ENCODE data around the gene EFCAB7.

DNA sequence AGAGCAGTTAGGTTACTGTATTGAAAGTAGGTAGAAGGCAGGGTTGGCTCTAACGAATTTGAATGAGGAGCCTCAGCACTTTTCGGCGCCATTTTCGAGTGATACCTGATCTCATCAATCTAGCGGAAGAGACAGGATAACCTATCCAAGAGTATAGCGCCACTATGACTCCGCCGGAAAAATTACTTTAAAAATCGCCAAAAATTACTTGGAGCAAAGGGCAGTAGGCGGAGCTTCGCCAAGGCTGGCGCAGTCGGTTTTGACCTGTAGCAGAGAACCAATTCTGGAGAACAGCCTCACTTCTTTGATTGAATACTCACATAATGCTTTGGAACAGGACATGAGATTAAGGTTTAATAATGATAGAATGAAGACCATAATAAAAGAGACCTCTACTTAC, 25.6 kb downstream of the EFCAB7 start:
- TF ChIP-seq, protein P1, sequence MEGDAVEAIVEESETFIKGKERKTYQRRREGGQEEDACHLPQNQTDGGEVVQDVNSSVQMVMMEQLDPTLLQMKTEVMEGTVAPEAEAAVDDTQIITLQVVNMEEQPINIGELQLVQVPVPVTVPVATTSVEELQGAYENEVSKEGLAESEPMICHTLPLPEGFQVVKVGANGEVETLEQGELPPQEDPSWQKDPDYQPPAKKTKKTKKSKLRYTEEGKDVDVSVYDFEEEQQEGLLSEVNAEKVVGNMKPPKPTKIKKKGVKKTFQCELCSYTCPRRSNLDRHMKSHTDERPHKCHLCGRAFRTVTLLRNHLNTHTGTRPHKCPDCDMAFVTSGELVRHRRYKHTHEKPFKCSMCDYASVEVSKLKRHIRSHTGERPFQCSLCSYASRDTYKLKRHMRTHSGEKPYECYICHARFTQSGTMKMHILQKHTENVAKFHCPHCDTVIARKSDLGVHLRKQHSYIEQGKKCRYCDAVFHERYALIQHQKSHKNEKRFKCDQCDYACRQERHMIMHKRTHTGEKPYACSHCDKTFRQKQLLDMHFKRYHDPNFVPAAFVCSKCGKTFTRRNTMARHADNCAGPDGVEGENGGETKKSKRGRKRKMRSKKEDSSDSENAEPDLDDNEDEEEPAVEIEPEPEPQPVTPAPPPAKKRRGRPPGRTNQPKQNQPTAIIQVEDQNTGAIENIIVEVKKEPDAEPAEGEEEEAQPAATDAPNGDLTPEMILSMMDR (IDR thresholded peaks at IDR 0.05), result no peak
- TF ChIP-seq POLR2A (IDR thresholded peaks at IDR 0.05) (no peak), POLR2AphosphoS5 (IDR thresholded peaks at IDR 0.05) (no peak)
